Fibroblast of the aortic adventitia (primary cell): ENCODE measurements around the gene SLIT2. TPM values are rescaled to one million over a fixed set of nuclear protein-coding genes. Genes with fewer than 3 reads are reported as not detected.

Experiments used
- DNase-seq: peaks from one replicate; pipeline ENCODE4 v3.0.0-alpha.2; 2010; ENCODE audit warnings: low read depth
- H3K4me3 ChIP-seq: 2 replicates; pipeline ENCODE4 v1.5.1; 2011; ENCODE audit warnings: low read depth, mild to moderate bottlenecking, control low read depth, low read length, moderate library complexity
- CTCF ChIP-seq: IDR thresholded peaks from 2 replicates; pipeline ENCODE4 v1.5.1; 2011; ENCODE audit warnings: mild to moderate bottlenecking, low read length, control low read depth, inconsistent platforms; ENCODE audit not compliant: insufficient read depth
- total RNA-seq: library from RNA; depleted of rRNA; stranded (reverse); fragments of >200 nt; gene quantifications from 2 replicates; pipeline ENCODE4 v1.2.3, GENCODE V29; 2012; ENCODE audit warnings: low replicate concordance

The SLIT2 gene
- total RNA-seq, 1 donor: 65.1 TPM

GRCh38 chr4:20271950-20272349 is 20.2 kb downstream of the SLIT2 start:
- TF ChIP-seq CTCF: no peak
- no peak overlapping the region for H3K4me3 ChIP-seq
- DNase-seq: no peak

GRCh38 chr4:20272411-20272872 is 20.7 kb downstream of the SLIT2 start:
- peak; percentile 67 for DNase-seq
- TF ChIP-seq CTCF: no peak

GRCh38 chr4:20273793-20274192 is 22.1 kb downstream of the SLIT2 start:
- TF ChIP-seq CTCF: no peak
- H3K4me3 ChIP-seq: no peak overlapping the region
- DNase-seq: peak; percentile 75

More at GRCh38 chr4:20272411-20272872, 20.7 kb downstream of the SLIT2 start:
- H3K4me3 ChIP-seq: no peak overlapping the region

GRCh38 chr4:20276848-20277247 is 25.1 kb downstream of the SLIT2 start:
- H3K4me3 ChIP-seq: no peak overlapping the region
- TF ChIP-seq CTCF: no peak
- DNase-seq: no peak

- no peak for DNase-seq
- H3K4me3 ChIP-seq: no peak overlapping the region
- TF ChIP-seq CTCF: no peak
These were observed 26.5 kb downstream of the SLIT2 start for GRCh38 chr4:20278195-20278594.

- no peak for DNase-seq
- TF ChIP-seq CTCF: no peak
- H3K4me3 ChIP-seq: no peak overlapping the region
These were observed 27.7 kb downstream of the SLIT2 start for GRCh38 chr4:20279381-20279780.

- H3K4me3 ChIP-seq: no peak overlapping the region
- no peak for DNase-seq
- no peak for TF ChIP-seq CTCF
These were observed 29.7 kb downstream of the SLIT2 start for GRCh38 chr4:20281453-20281852.
